ENCODE data around the gene EFCAB5. TPM values are rescaled to one million over a fixed set of nuclear protein-coding genes. Genes with fewer than 3 reads are reported as not detected.
"Not testable (repeated sequence)": the region's sequence is repeated elsewhere in the genome, so short reads cannot be mapped to it uniquely, and the experiment has no call there.

EFCAB5 gene
- polyA plus RNA-seq, 3 donors: 2.1 to 2.7 (median 2.4) TPM

DNA sequence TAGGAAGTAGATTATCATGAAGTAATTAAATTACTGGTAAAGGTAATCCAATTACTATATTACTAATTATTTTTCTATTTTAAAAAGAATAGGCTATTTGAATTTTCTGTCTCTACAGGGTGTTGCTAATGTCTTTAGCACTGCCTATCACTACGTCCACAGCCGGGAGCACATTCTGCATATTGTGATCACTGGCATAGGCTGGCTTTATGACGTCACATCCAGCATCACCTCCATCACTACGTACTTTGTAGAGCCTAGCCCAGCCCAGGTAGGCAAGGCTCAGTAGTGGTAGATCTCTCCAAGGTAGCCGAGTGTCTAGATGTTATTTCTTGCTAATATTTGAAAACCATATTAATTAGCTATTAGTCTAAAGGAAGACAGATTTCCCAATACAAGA is 141.3 kb downstream of the EFCAB5 start:
- DNase-seq (ENCODE audit: extremely low read depth in 1 of 11, low read depth in 9 of 11, low spot score in 4 of 11): no peak

- peak in 5 of 11 donors; percentile 17 to 47 (median 41) for DNase-seq (ENCODE audit: extremely low read depth in 1 of 11, low read depth in 9 of 11, low spot score in 4 of 11)
Measured at GRCh38 chr17:30084788-30085187, 143.4 kb downstream of the EFCAB5 start.

- no peak for DNase-seq (ENCODE audit: extremely low read depth in 1 of 11, low read depth in 9 of 11, low spot score in 4 of 11)
Measured at GRCh38 chr17:30086896-30087295, 145.5 kb downstream of the EFCAB5 start.

DNA sequence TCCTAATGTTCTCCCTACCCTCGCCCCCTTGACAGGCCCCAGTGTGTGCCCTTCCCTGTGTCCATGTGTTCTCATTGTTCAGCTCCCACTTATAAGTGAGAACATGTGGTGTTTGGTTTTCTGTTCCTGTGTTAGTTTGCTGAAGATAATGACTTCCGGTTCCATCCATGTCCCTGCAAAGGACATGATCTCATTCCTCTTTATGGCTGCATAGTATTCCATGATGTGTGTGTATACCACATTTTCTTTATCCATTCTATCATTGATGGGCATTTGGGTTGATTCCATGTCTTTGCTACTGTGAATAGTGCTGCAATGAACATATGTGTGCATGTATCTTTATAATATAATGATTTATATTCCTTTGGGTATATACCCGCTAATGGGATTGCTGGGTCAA is 146.0 kb downstream of the EFCAB5 start:
- not testable (repeated sequence) for DNase-seq (ENCODE audit: extremely low read depth in 1 of 11, low read depth in 9 of 11, low spot score in 4 of 11)

DNA sequence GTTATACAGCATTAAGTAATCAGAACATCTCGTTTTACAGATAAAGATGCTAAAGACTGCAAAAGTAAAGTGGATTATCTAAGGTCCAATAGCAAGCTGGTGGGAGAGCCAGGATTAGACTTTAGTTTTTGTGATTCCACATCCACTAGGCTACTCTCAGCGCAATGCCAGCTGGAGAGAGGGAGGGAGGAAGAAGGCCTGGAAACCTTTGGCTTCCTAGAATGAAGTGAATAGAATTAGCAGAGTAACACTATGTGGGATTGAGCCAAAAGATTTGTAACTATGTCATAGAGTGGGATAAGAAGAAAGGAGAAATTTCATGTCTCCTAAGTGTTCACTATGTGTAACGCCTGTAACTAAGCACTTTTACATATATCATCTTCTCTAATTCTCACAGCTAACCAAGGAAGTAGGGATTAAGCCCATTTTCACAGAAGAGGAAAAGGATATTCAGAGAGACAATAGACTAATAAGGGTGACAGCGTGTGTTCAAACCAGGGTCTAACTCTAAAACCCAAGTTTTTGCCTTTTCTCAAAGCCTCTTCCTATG is 149.8 kb downstream of the EFCAB5 start:
- no peak for DNase-seq (ENCODE audit: extremely low read depth in 1 of 11, low read depth in 9 of 11, low spot score in 4 of 11)

- DNase-seq (ENCODE audit: extremely low read depth in 1 of 11, low read depth in 9 of 11, low spot score in 4 of 11): no peak
Measured at GRCh38 chr17:30091771-30092170, 150.3 kb downstream of the EFCAB5 start.

DNA sequence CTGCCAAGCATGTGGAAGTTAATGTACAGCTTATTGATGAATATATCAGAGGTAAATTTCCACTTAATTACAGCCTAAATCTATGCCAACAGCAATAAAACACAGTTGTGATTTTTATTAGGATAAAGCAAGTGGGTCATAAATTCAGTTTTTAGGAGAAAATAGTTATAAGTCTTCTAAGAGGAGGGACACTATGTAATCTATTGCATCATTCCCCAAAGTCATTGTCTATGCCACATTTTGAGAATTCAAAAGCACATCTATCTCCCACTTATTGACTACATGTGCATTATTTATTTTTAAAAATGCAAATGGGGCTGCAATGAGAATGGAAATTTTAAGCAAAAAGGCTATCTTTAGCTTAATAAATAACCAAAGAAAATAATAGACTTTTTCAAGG is 151.5 kb downstream of the EFCAB5 start:
- DNase-seq (ENCODE audit: extremely low read depth in 1 of 11, low read depth in 9 of 11, low spot score in 4 of 11): no peak

DNA sequence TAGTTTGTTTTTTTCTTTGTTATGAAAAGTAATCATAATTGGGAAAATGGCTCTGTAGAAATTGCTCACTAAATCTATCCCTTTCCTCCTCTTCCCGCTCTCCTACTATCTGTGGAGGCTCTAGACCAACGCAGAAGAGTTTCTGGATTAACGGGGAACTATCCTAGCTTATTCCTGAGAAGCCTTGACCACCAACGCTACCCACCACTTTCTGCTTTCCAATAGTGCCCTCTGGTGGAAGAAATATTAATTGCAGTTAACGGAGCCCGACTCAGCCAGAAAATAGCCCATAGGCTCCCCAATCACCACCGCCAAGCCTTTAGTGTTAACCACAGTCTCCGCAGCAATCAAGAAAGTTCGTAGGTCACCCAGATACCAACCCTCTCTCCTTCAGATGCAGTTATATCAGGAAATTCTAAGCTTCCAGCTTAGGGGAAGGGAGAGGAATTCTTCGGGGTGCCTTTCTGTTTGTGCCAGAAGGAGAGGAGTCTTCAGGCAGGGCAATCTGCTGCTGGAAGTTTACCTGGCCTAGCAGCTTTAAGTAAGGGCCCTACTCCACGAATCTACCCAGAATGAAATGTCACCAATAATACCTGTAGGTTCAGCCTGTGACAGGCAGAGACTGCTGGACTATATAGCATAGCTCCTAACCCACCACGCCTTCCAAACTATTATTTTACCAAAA is 152.2 kb downstream of the EFCAB5 start:
- peak in 7 of 11 donors; percentile 34 to 75 (median 57) for DNase-seq (ENCODE audit: extremely low read depth in 1 of 11, low read depth in 9 of 11, low spot score in 4 of 11)

- peak in 2 of 11 donors; percentile 23 to 37 for DNase-seq (ENCODE audit: extremely low read depth in 1 of 11, low read depth in 9 of 11, low spot score in 4 of 11)
Measured at GRCh38 chr17:30095507-30096244, 154.2 kb downstream of the EFCAB5 start.

- no peak for DNase-seq (ENCODE audit: extremely low read depth in 1 of 11, low read depth in 9 of 11, low spot score in 4 of 11)
Measured at GRCh38 chr17:30101686-30102390, 160.4 kb downstream of the EFCAB5 start.

DNA sequence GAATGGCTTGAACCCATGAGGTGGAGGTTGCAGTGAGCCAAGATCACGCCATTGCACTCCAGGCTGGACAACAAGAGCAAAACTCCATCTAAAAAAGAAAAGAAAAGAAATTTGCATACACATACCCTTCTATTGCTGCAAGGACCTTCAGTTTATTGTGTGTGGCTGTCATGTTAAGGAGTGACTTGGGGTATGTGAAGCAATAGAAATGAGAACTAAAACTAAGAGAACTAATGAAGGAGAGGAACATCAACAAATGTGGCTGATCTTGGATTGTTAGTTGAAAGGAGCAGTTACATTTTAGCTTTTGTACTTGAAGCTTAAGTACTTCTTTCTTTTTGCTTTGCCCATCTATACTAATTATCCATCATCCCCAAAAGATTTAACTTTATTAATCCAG is 162.5 kb downstream of the EFCAB5 start:
- DNase-seq (ENCODE audit: extremely low read depth in 1 of 11, low read depth in 9 of 11, low spot score in 4 of 11): no peak

GRCh38 chr17:30104575-30105339 is 163.3 kb downstream of the EFCAB5 start:
- DNase-seq (ENCODE audit: extremely low read depth in 1 of 11, low read depth in 9 of 11, low spot score in 4 of 11): peak in 10 of 11 donors; percentile 60 to 83 (median 81)

DNA sequence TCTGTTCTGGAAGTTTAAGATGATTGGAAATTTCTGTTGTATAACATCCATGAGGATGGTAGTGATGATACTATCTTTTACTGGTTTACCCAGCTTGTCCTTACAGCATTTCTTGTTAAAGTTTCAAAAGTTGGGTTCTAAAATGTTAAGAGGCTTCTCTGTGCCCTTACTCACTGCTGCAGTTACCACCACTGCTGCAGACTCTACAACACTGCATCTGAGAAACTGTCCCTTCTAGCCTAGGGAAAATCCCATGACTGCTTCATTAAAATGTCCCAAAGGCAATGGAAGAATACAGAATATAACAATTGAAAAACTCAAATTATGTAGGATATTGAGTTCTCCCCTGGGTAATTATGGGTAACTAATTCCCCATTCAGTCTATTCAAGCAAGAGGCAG is 171.4 kb downstream of the EFCAB5 start:
- no peak for DNase-seq (ENCODE audit: extremely low read depth in 1 of 11, low read depth in 9 of 11, low spot score in 4 of 11)

DNA sequence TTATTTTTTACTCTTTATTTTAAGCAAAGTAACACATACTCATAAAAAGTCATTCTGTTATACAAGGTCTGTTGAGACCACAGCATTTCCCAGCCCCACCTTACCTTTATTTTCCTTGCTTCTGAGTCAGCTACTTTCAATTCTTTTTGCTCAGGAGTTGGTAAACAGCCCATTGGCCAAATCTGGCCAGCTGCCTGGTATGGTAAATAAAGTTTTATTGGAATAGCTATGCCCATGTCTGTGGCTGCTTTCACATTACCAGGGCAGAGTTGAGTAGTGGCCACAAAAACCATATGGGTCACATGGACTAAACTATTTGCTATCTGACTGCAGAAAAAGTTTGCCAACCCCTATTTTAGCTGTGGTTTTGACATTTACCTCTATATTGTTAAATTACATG is 171.8 kb downstream of the EFCAB5 start:
- no peak for DNase-seq (ENCODE audit: extremely low read depth in 1 of 11, low read depth in 9 of 11, low spot score in 4 of 11)

GRCh38 chr17:30116345-30116660 is 174.9 kb downstream of the EFCAB5 start:
- DNase-seq (ENCODE audit: extremely low read depth in 1 of 11, low read depth in 9 of 11, low spot score in 4 of 11): no peak

- DNase-seq (ENCODE audit: extremely low read depth in 1 of 11, low read depth in 9 of 11, low spot score in 4 of 11): peak; percentile 88 to 96 (median 94)
Measured at GRCh38 chr17:30116661-30117551, 175.5 kb downstream of the EFCAB5 start, which contains the start of gene NSRP1. TSS of gene NSRP1 (plus strand) at chr17:30116816. CDS start at chr17:30116844, 28 bp downstream.

- no peak for DNase-seq (ENCODE audit: extremely low read depth in 1 of 11, low read depth in 9 of 11, low spot score in 4 of 11)
Measured at GRCh38 chr17:30117675-30118081, 176.2 kb downstream of the EFCAB5 start.

- not testable (repeated sequence) for DNase-seq (ENCODE audit: extremely low read depth in 1 of 11, low read depth in 9 of 11, low spot score in 4 of 11)
Measured at GRCh38 chr17:30118635-30119034, 177.2 kb downstream of the EFCAB5 start.

All from renal cortex interstitium (tissue), 11 donors.